IMR-90 (cell line): ENCODE data around the gene RGS10.

Experiments
- CEBPB ChIP-seq: IDR thresholded peaks from 2 replicates; pipeline ENCODE4 v1.6.1; 2012; ENCODE audit warnings: low read depth, low read length, improper control_type of control experiment
- POLR2A ChIP-seq: IDR thresholded peaks from 2 replicates; pipeline ENCODE4 v1.6.1; 2012; ENCODE audit warnings: mild to moderate bottlenecking, low read depth, low read length
- SMC3 ChIP-seq: fragments of 150-350 bp; IDR thresholded peaks from 2 replicates; pipeline ENCODE4 v1.6.1; 2016; ENCODE audit warnings: low read depth, mild to moderate bottlenecking, antibody characterized with exemption, low read length, moderate library complexity
- TF ChIP-seq, protein P1 (sequence below): conservative IDR thresholded peaks from 2 replicates; pipeline ENCODE4 v1.5.1; 2012; ENCODE audit warnings: mild to moderate bottlenecking, low read depth, low read length, improper control_type of control experiment
- TF ChIP-seq, protein P2 (sequence below): fragments of 150-350 bp; IDR thresholded peaks from 2 replicates; pipeline ENCODE4 v1.6.1; 2016; ENCODE audit warnings: low read depth, mild to moderate bottlenecking, low read length, moderate library complexity, borderline replicate concordance

- TF ChIP-seq, protein P1, sequence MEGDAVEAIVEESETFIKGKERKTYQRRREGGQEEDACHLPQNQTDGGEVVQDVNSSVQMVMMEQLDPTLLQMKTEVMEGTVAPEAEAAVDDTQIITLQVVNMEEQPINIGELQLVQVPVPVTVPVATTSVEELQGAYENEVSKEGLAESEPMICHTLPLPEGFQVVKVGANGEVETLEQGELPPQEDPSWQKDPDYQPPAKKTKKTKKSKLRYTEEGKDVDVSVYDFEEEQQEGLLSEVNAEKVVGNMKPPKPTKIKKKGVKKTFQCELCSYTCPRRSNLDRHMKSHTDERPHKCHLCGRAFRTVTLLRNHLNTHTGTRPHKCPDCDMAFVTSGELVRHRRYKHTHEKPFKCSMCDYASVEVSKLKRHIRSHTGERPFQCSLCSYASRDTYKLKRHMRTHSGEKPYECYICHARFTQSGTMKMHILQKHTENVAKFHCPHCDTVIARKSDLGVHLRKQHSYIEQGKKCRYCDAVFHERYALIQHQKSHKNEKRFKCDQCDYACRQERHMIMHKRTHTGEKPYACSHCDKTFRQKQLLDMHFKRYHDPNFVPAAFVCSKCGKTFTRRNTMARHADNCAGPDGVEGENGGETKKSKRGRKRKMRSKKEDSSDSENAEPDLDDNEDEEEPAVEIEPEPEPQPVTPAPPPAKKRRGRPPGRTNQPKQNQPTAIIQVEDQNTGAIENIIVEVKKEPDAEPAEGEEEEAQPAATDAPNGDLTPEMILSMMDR, result no peak
- TF ChIP-seq SMC3 (no peak), CEBPB (no peak), POLR2A (no peak)
- TF ChIP-seq, protein P2, sequence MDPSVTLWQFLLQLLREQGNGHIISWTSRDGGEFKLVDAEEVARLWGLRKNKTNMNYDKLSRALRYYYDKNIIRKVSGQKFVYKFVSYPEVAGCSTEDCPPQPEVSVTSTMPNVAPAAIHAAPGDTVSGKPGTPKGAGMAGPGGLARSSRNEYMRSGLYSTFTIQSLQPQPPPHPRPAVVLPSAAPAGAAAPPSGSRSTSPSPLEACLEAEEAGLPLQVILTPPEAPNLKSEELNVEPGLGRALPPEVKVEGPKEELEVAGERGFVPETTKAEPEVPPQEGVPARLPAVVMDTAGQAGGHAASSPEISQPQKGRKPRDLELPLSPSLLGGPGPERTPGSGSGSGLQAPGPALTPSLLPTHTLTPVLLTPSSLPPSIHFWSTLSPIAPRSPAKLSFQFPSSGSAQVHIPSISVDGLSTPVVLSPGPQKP, result no peak
Measured at GRCh38 chr10:119454990-119455389, 87.5 kb downstream of the RGS10 start.
